H1 (cell line): ENCODE measurements around the gene GALNT9. TPM values are rescaled to one million over a fixed set of nuclear protein-coding genes. Genes with fewer than 3 reads are reported as not detected.
A peak's percentile ranks its signal among the peaks of the same experiment; 100 is the strongest.

Experiments
- ATF3 ChIP-seq: IDR thresholded peaks from 2 replicates; pipeline ENCODE4 v1.6.1; 2011; ENCODE audit warnings: low read depth, mild to moderate bottlenecking, low read length; ENCODE audit not compliant: insufficient read depth
- CREB1 ChIP-seq: IDR thresholded peaks from 2 replicates; pipeline ENCODE4 v1.6.1; 2012; ENCODE audit warnings: inconsistent platforms
- CTBP2 ChIP-seq: IDR thresholded peaks from 2 replicates; pipeline ENCODE4 v1.7.0; 2011; ENCODE audit warnings: borderline replicate concordance, mild to moderate bottlenecking, moderate library complexity, mixed read lengths, low read length; ENCODE audit not compliant: insufficient read depth, insufficient read length
- CTCF ChIP-seq, 3 experiments: IDR thresholded peaks; 1 replicate in 2 of 3; 2 replicates in 1 of 3; pipeline versions ENCODE4 v1.5.1 to v1.6.1; 2011; ENCODE audit warnings: low read length in 3 of 3, mild to moderate bottlenecking in 3 of 3, inconsistent platforms in 2 of 3, low read depth in 1 of 3, moderate library complexity in 1 of 3; ENCODE audit not compliant: insufficient read depth in 1 of 3; ENCODE audit errors: control extremely low read depth in 1 of 3
- GABPA ChIP-seq: IDR thresholded peaks from 2 replicates; pipeline ENCODE4 v1.6.1; 2011; ENCODE audit warnings: mild to moderate bottlenecking, low read length, moderate library complexity, borderline replicate concordance; ENCODE audit not compliant: insufficient read depth
- GTF2F1 ChIP-seq: IDR thresholded peaks from 2 replicates; pipeline ENCODE4 v1.6.1; 2012; ENCODE audit warnings: low read depth, low read length, improper control_type of control experiment, borderline replicate concordance
- HDAC2 ChIP-seq, 2 experiments: fragments of 300-600 bp in 1 of 2; sonication (generic) in 1 of 2; IDR thresholded peaks; 2 replicates each; pipeline ENCODE4 v1.6.1; 2011 to 2012; ENCODE audit warnings: low read depth in 2 of 2, low read length in 2 of 2, mild to moderate bottlenecking in 2 of 2, moderate library complexity in 2 of 2, borderline replicate concordance in 1 of 2, inconsistent platforms in 1 of 2
- JUND ChIP-seq: IDR thresholded peaks from 2 replicates; pipeline ENCODE4 v1.6.1; 2011; ENCODE audit warnings: mild to moderate bottlenecking, improper control_type of control experiment, low read length
- KDM1A ChIP-seq: fragments of 200-600, 300-600 bp; sonication (generic); IDR thresholded peaks from 2 replicates; pipeline ENCODE4 v1.7.1; 2016; ENCODE audit warnings: mild to moderate bottlenecking, low read length, borderline replicate concordance
- POU5F1 ChIP-seq: IDR thresholded peaks from 2 replicates; pipeline ENCODE4 v1.6.1; 2011; ENCODE audit warnings: low read depth, mild to moderate bottlenecking, low read length, moderate library complexity
- SIX5 ChIP-seq: IDR thresholded peaks from 2 replicates; pipeline ENCODE4 v1.6.1; 2011; ENCODE audit warnings: mild to moderate bottlenecking, low read depth, low read length
- TAF7 ChIP-seq: optimal IDR thresholded peaks from 2 replicates; pipeline ENCODE3; 2011; ENCODE audit warnings: low read depth, mild to moderate bottlenecking, inconsistent platforms, low read length, moderate library complexity, borderline replicate concordance
- TCF12 ChIP-seq: IDR thresholded peaks from 2 replicates; pipeline ENCODE4 v1.6.1; 2011; ENCODE audit warnings: low read depth, mild to moderate bottlenecking, low read length
- polyA plus RNA-seq, 7 experiments: library from polyadenylated mRNA; depleted of rRNA in 3 of 7; stranded (reverse) in 5 of 7; unstranded in 2 of 7; fragments of >200 nt in 5 of 7; fragments of 200-250 nt in 2 of 7; gene quantifications; 1 replicate in 5 of 7; 2 replicates in 1 of 7; 4 replicates in 1 of 7; pipeline versions ENCODE4 v1.2.1 to v1.2.3, GENCODE V29; 2011 to 2013; ENCODE audit warnings: missing spikeins in 2 of 7, mixed read lengths in 2 of 7
- total RNA-seq: library from RNA; stranded (reverse); fragmentation: NEBNext Ultra II Directional; extraction: Animal tissue kit (Norgen Biotek cat#: 25700); gene quantifications from 2 replicates; pipeline ENCODE4 v1.2.1, GENCODE V29; 2021

Gene GALNT9
- total and polyA plus RNA-seq, 2 of the 8 experiments (the other 6 are each of a cell fraction or from before 2014, with no cell fraction given): 2.0 to 3.6 TPM

GRCh38 chr12:132342251-132343227, 13.2 kb upstream of the GALNT9 start (continued):
- TF ChIP-seq CTBP2 (no peak), POU5F1 (no peak), SIX5 (no peak), JUND (no peak), TAF7 (no peak), CTCF (IDR thresholded peaks at IDR 0.05; ENCODE audit: control extremely low read depth in 1 of 3, insufficient read depth in 1 of 3, low read depth in 1 of 3, low read length in 3 of 3) (peak in 2 of 3 experiments; percentile 93 to 99; a peak in 3 of 4 replicates), KDM1A (peak; percentile 53; the same call in 1 of the 2 replicates), GTF2F1 (no peak), GABPA (peak; percentile 84; the same call in 1 of the 2 replicates), CREB1 (no peak), HDAC2 (IDR thresholded peaks at IDR 0.05; ENCODE audit: borderline replicate concordance in 1 of 2, low read depth in 2 of 2, low read length in 2 of 2) (0 out of 4 replicates have a peak, but pooled peaks of 1 of the 2 experiments have one; percentile 25), ATF3 (no peak), TCF12 (no peak)
